ENCODE measurements around the gene LSM3. TPM values are rescaled to one million over a fixed set of nuclear protein-coding genes. Genes with fewer than 3 reads are reported as not detected.

LSM3 gene
- total RNA-seq, 2 donors from 2014 or later, result 4.9 TPM

DNA sequence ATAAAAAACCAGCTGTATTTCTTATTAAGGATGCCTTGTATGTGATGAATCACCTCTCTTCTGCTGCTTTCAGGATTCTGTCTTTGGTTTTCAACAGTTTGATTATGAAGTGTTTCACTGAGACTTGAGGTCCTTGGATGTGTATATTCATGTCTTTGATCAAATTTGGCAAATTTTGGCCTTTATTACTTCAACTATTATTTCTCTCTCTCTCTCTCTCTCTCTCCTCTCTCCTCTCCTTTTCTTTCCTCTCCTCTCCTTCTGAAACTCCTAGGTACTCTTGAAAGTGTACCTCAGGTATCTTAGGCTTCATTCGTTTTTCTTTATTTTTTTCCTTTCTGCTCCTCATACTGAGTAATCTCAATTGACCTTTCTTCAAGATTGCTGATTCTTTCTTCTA, 43.3 kb downstream of the LSM3 start:
- ATAC-seq (ENCODE audit: insufficient number of reproducible peaks, low FRiP score, low read depth), result no peak
- TF ChIP-seq, protein P1, sequence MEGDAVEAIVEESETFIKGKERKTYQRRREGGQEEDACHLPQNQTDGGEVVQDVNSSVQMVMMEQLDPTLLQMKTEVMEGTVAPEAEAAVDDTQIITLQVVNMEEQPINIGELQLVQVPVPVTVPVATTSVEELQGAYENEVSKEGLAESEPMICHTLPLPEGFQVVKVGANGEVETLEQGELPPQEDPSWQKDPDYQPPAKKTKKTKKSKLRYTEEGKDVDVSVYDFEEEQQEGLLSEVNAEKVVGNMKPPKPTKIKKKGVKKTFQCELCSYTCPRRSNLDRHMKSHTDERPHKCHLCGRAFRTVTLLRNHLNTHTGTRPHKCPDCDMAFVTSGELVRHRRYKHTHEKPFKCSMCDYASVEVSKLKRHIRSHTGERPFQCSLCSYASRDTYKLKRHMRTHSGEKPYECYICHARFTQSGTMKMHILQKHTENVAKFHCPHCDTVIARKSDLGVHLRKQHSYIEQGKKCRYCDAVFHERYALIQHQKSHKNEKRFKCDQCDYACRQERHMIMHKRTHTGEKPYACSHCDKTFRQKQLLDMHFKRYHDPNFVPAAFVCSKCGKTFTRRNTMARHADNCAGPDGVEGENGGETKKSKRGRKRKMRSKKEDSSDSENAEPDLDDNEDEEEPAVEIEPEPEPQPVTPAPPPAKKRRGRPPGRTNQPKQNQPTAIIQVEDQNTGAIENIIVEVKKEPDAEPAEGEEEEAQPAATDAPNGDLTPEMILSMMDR (IDR thresholded peaks at IDR 0.05), result no peak

DNA sequence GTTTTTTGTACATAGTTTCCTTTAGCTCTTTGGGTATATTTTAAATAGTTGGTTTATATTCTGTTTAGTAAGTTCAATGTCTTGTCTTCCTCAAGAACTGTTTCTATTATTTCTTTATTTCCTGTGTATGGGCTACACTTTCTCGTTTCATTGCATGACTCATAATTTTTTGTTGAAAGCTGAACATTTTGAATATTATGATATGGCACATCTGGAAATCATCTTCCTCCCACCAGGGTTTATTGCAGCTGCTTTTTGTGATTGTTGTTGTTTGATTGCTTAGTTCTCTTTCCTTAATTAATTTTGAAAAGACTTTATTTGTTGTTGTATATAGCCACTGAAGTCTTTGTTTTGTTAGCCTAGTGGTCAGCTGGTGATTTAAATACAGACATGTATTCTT, 43.8 kb downstream of the LSM3 start:
- H3K36me3 ChIP-seq, result no peaks in the 10 kb centered on the region
- no peaks in the 10 kb centered on the region for H3K4me1 ChIP-seq (ENCODE audit: control insufficient read depth in 1 of 2, low read depth in 2 of 2)
- TF ChIP-seq, protein P1 (IDR thresholded peaks at IDR 0.05), result no peak
- DNase-seq (ENCODE audit: low spot score), result no peak
- no peak for ATAC-seq (ENCODE audit: insufficient number of reproducible peaks, low FRiP score, low read depth)
- H3K27ac ChIP-seq, result no peak overlapping the region
- H3K4me3 ChIP-seq, result no peak overlapping the region
- peaks cover 5% of the 10 kb centered on the region for H3K9me3 ChIP-seq
- H3K27me3 ChIP-seq (replicated peaks; ENCODE audit: insufficient read depth), result no peaks in the 10 kb centered on the region

More for the DNA sequence above, 43.3 kb downstream of the LSM3 start:
- Histone ChIP-seq H3K27ac (no peak overlapping the region), H3K9me3 (peaks cover 5% of the 10 kb centered on the region), H3K4me3 (no peak overlapping the region), H3K4me1 (ENCODE audit: control insufficient read depth in 1 of 2, low read depth in 2 of 2) (no peaks in the 10 kb centered on the region), H3K27me3 (replicated peaks; ENCODE audit: insufficient read depth) (no peaks in the 10 kb centered on the region), H3K36me3 (no peaks in the 10 kb centered on the region)
- DNase-seq (ENCODE audit: low spot score), result no peak

DNA sequence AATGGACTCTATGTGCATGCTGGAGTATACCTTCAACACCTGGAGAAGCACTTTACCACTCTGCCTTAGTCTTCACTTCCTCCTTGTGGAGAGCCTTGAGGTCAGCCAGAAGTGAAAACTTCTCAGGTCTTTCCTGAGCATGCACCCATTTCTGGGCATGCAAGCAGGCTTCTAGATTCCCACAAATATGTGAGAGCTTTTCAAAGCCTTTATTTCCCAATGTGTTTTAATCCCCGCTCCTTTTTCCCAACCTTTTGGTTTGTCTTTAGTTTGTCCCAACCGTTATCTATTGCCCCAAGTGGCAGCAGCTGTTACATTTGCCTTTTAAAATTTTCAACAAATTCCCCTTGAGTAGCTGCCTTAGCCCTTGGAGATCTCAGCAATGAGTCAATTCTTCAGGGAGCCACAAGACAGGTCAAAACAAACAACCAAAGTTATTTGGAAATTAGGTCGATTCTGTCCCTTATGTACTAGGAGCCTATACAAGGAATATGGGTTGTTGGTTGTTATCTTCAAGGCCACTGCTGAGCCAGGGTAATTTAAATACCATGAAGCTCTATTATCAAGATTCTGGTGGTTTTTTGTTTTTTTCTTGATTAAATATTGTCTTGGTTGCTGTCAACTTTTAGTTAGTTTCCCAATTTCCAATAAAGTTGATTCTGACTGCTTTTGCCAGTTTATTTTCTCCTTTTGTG, 44.4 kb downstream of the LSM3 start:
- Histone ChIP-seq H3K27ac (no peak overlapping the region), H3K4me1 (ENCODE audit: control insufficient read depth in 1 of 2, low read depth in 2 of 2) (no peaks in the 10 kb centered on the region), H3K4me3 (no peak overlapping the region), H3K27me3 (replicated peaks; ENCODE audit: insufficient read depth) (no peaks in the 10 kb centered on the region), H3K36me3 (no peaks in the 10 kb centered on the region), H3K9me3 (peaks cover 5% of the 10 kb centered on the region)
- DNase-seq (ENCODE audit: low spot score) (no peak), ATAC-seq (ENCODE audit: insufficient number of reproducible peaks, low FRiP score, low read depth) (no peak)
- TF ChIP-seq, protein P1 (IDR thresholded peaks at IDR 0.05), result no peak

DNA sequence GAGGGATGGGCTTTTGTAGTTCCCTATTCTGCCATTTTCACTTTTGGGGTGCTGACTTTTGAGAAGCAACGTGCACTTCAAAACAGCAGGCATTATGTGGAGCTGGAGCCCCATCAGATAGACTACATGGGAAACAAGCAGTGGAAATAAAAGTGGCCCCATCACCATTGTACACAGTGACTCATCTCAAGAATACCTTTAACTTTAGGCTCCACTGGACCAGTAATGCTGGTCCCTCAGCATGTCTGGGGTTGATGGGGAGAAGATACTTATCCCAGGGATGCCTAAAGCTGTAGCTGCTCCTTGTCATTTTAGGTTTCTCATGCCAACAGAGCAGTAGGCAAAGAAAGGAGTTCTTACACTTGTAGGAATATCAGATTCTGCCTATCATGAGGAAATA, 45.0 kb downstream of the LSM3 start:
- no peaks in the 10 kb centered on the region for H3K27me3 ChIP-seq (replicated peaks; ENCODE audit: insufficient read depth)
- H3K9me3 ChIP-seq, result peaks cover 5% of the 10 kb centered on the region
- H3K27ac ChIP-seq, result no peak overlapping the region
- H3K4me1 ChIP-seq (ENCODE audit: control insufficient read depth in 1 of 2, low read depth in 2 of 2), result no peaks in the 10 kb centered on the region
- no peaks in the 10 kb centered on the region for H3K36me3 ChIP-seq
- ATAC-seq (ENCODE audit: insufficient number of reproducible peaks, low FRiP score, low read depth) (no peak), DNase-seq (ENCODE audit: low spot score) (no peak)
- TF ChIP-seq, protein P1 (IDR thresholded peaks at IDR 0.05), result no peak
- no peak overlapping the region for H3K4me3 ChIP-seq

DNA sequence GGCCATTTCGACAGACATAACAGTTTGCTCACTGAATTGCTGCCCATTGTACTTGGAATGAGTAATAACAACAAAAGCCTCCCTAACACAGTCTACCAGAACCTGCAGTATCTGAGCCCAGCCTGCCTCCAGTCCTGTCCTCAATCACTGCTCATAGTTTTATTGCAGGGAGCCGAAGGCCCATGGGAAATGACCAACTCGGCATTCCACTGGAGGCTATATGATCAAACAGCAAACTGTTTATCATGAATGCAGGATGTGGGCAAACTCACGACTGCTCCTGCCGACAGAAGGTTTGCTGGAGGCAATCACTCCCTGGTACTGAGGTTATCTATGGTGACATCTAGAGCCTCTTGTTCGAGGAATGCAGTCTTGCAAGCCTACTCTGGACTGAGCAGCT, 46.3 kb downstream of the LSM3 start:
- H3K4me3 ChIP-seq, result no peak overlapping the region
- H3K27ac ChIP-seq, result no peak overlapping the region
- H3K4me1 ChIP-seq (ENCODE audit: control insufficient read depth in 1 of 2, low read depth in 2 of 2), result no peaks in the 10 kb centered on the region
- ATAC-seq (ENCODE audit: insufficient number of reproducible peaks, low FRiP score, low read depth) (no peak), DNase-seq (ENCODE audit: low spot score) (no peak)
- H3K36me3 ChIP-seq, result no peaks in the 10 kb centered on the region
- no peaks in the 10 kb centered on the region for H3K27me3 ChIP-seq (replicated peaks; ENCODE audit: insufficient read depth)
- TF ChIP-seq, protein P1 (IDR thresholded peaks at IDR 0.05), result no peak
- peaks cover 5% of the 10 kb centered on the region for H3K9me3 ChIP-seq

Measured in thoracic aorta (tissue), 2 donors.